ENCODE data around the gene C17orf75. TPM values are rescaled to one million over a fixed set of nuclear protein-coding genes. Genes with fewer than 3 reads are reported as not detected.

Gene C17orf75
- total and polyA plus RNA-seq, 2 donors (not counting 1 experiment from before 2014, with no cell fraction given): 16.4 to 30.2 TPM

GRCh38 chr17:32386844-32387243, 44.9 kb upstream of the C17orf75 start:
- H3K4me3 ChIP-seq (replicated peaks in 1 of 4; ENCODE audit: control extremely low read depth in 1 of 4, insufficient read depth in 1 of 4, low read depth in 3 of 4, low read length in 4 of 4): no peak overlapping the region
- H4K20me1 ChIP-seq (ENCODE audit: control insufficient read depth, extremely low read depth, insufficient read depth, low read length): no peaks in the 10 kb centered on the region
- H3K4me2 ChIP-seq (ENCODE audit: extremely low read depth, insufficient read depth, low read length): no peak overlapping the region
- no peaks in the 10 kb centered on the region for H3K27me3 ChIP-seq (ENCODE audit: control insufficient read depth, insufficient read depth, low read length)
- no peaks in the 10 kb centered on the region for H3K79me2 ChIP-seq (ENCODE audit: control insufficient read depth, insufficient read depth, low read length)
- H3K9ac ChIP-seq (ENCODE audit: insufficient read depth, low read length): no peak overlapping the region
- no peak overlapping the region for H3K27ac ChIP-seq (ENCODE audit: insufficient read depth, low read length)
- H2AFZ ChIP-seq (ENCODE audit: low read length): no peak overlapping the region
- DNase-seq (ENCODE audit: low read depth in 2 of 2): peak in 1 of 2 donors; percentile 20
- H3K36me3 ChIP-seq (ENCODE audit: control insufficient read depth, insufficient read depth, low read length): peaks cover 7% of the 10 kb centered on the region
- H3K9me3 ChIP-seq (ENCODE audit: control insufficient read depth, insufficient read depth, low read depth, low read length): no peaks in the 10 kb centered on the region
- H3K4me1 ChIP-seq (ENCODE audit: control insufficient read depth, extremely low read depth, insufficient read depth, low read length): no peaks in the 10 kb centered on the region
- TF ChIP-seq CTCF (conservative IDR thresholded peaks at IDR 0.05 in 1 of 2, IDR thresholded peaks at IDR 0.05 in 1 of 2; ENCODE audit: low read depth in 1 of 2, low read length in 2 of 2) (no peak), EZH2 (IDR thresholded peaks at IDR 0.05; ENCODE audit: low read length, missing control alignments) (no peak)

DNA sequence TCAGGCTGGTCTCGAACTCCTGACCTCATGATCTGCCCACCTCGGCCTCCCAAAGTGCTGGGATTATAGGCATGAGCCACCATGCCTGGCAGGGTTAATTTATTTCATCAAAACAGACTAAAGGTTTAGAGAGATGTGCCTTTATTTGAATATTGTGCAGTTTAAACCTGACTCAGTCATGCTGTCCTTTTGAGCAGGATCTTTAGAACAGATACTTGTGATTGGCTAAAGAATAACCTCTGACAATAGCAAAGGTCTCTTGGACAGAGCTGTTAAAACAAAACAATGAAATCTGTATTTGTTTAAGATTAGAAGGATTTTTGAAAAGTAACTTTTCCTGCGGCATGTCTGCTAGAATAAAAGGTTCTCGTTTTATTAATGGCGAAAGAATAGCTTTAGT, 44.0 kb upstream of the C17orf75 start:
- Histone ChIP-seq H3K27me3 (ENCODE audit: control insufficient read depth, insufficient read depth, low read length) (no peaks in the 10 kb centered on the region), H3K4me2 (ENCODE audit: extremely low read depth, insufficient read depth, low read length) (no peak overlapping the region), H3K4me3 (replicated peaks in 1 of 4; ENCODE audit: control extremely low read depth in 1 of 4, insufficient read depth in 1 of 4, low read depth in 3 of 4, low read length in 4 of 4) (no peak overlapping the region), H3K36me3 (ENCODE audit: control insufficient read depth, insufficient read depth, low read length) (peaks cover 7% of the 10 kb centered on the region), H4K20me1 (ENCODE audit: control insufficient read depth, extremely low read depth, insufficient read depth, low read length) (no peaks in the 10 kb centered on the region), H3K9ac (ENCODE audit: insufficient read depth, low read length) (no peak overlapping the region), H3K79me2 (ENCODE audit: control insufficient read depth, insufficient read depth, low read length) (no peaks in the 10 kb centered on the region), H3K27ac (ENCODE audit: insufficient read depth, low read length) (no peak overlapping the region), H3K9me3 (ENCODE audit: control insufficient read depth, insufficient read depth, low read depth, low read length) (no peaks in the 10 kb centered on the region), H3K4me1 (ENCODE audit: control insufficient read depth, extremely low read depth, insufficient read depth, low read length) (no peaks in the 10 kb centered on the region), H2AFZ (ENCODE audit: low read length) (no peak overlapping the region)
- no peak for DNase-seq (ENCODE audit: low read depth in 2 of 2)
- no peak for TF ChIP-seq EZH2 (IDR thresholded peaks at IDR 0.05; ENCODE audit: low read length, missing control alignments)
- no peak for TF ChIP-seq CTCF (conservative IDR thresholded peaks at IDR 0.05 in 1 of 2, IDR thresholded peaks at IDR 0.05 in 1 of 2; ENCODE audit: low read depth in 1 of 2, low read length in 2 of 2)

DNA sequence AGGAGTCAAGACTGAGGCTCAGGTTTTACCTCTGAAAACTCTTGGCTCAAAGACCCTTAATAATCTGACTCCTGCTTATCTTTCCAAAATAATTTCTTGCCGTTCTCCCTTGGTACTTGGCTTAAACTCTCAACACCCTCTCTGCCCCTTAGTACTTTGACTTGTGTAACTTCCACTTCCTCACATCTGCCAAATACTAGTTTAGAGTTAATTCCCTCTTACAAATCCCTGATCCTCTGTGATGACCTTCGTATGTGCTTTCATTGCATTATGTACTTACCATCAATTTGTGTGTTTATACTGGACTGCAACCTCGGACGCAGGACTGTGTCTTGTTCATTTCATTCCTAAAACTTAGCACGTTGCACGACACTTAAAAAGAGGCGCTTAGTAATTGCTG, 43.1 kb upstream of the C17orf75 start:
- DNase-seq (ENCODE audit: low read depth in 2 of 2): no peak
- Histone ChIP-seq H3K4me1 (ENCODE audit: control insufficient read depth, extremely low read depth, insufficient read depth, low read length) (no peaks in the 10 kb centered on the region), H4K20me1 (ENCODE audit: control insufficient read depth, extremely low read depth, insufficient read depth, low read length) (no peaks in the 10 kb centered on the region)

More for the DNA sequence above, 43.1 kb upstream of the C17orf75 start:
- peaks cover 7% of the 10 kb centered on the region for H3K36me3 ChIP-seq (ENCODE audit: control insufficient read depth, insufficient read depth, low read length)
- H2AFZ ChIP-seq (ENCODE audit: low read length): no peak overlapping the region
- no peak overlapping the region for H3K9ac ChIP-seq (ENCODE audit: insufficient read depth, low read length)
- TF ChIP-seq EZH2 (IDR thresholded peaks at IDR 0.05; ENCODE audit: low read length, missing control alignments) (no peak), CTCF (conservative IDR thresholded peaks at IDR 0.05 in 1 of 2, IDR thresholded peaks at IDR 0.05 in 1 of 2; ENCODE audit: low read depth in 1 of 2, low read length in 2 of 2) (no peak)
- no peak overlapping the region for H3K27ac ChIP-seq (ENCODE audit: insufficient read depth, low read length)
- H3K27me3 ChIP-seq (ENCODE audit: control insufficient read depth, insufficient read depth, low read length): no peaks in the 10 kb centered on the region
- H3K9me3 ChIP-seq (ENCODE audit: control insufficient read depth, insufficient read depth, low read depth, low read length): no peaks in the 10 kb centered on the region
- H3K79me2 ChIP-seq (ENCODE audit: control insufficient read depth, insufficient read depth, low read length): no peaks in the 10 kb centered on the region
- H3K4me2 ChIP-seq (ENCODE audit: extremely low read depth, insufficient read depth, low read length): no peak overlapping the region
- no peak overlapping the region for H3K4me3 ChIP-seq (replicated peaks in 1 of 4; ENCODE audit: control extremely low read depth in 1 of 4, insufficient read depth in 1 of 4, low read depth in 3 of 4, low read length in 4 of 4)

Data from fibroblast of lung (primary cell).